Astrocyte of the hippocampus (primary cell): ENCODE data around the gene SH3D19.

Source experiments
- DNase-seq: peaks from one replicate; pipeline ENCODE4 v3.0.0; 2011; ENCODE audit warnings: low read depth, low spot score

Gene SH3D19, protein sequence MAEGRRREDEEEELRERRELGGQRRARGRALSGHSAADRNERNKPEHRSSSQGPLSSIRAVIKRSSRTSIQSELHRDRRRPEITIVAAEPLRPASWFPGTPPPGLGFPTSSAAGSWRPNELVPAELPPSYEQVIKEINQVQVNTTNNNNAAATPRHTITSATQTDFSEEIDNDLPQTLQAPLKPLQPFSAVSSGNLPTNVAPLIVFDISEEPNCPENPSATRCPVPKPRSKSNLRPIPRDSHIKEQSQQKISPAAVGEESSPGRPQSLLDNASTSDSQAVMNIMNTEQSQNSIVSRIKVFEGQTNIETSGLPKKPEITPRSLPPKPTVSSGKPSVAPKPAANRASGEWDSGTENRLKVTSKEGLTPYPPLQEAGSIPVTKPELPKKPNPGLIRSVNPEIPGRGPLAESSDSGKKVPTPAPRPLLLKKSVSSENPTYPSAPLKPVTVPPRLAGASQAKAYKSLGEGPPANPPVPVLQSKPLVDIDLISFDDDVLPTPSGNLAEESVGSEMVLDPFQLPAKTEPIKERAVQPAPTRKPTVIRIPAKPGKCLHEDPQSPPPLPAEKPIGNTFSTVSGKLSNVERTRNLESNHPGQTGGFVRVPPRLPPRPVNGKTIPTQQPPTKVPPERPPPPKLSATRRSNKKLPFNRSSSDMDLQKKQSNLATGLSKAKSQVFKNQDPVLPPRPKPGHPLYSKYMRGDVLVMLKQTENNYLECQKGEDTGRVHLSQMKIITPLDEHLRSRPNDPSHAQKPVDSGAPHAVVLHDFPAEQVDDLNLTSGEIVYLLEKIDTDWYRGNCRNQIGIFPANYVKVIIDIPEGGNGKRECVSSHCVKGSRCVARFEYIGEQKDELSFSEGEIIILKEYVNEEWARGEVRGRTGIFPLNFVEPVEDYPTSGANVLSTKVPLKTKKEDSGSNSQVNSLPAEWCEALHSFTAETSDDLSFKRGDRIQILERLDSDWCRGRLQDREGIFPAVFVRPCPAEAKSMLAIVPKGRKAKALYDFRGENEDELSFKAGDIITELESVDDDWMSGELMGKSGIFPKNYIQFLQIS

DNA sequence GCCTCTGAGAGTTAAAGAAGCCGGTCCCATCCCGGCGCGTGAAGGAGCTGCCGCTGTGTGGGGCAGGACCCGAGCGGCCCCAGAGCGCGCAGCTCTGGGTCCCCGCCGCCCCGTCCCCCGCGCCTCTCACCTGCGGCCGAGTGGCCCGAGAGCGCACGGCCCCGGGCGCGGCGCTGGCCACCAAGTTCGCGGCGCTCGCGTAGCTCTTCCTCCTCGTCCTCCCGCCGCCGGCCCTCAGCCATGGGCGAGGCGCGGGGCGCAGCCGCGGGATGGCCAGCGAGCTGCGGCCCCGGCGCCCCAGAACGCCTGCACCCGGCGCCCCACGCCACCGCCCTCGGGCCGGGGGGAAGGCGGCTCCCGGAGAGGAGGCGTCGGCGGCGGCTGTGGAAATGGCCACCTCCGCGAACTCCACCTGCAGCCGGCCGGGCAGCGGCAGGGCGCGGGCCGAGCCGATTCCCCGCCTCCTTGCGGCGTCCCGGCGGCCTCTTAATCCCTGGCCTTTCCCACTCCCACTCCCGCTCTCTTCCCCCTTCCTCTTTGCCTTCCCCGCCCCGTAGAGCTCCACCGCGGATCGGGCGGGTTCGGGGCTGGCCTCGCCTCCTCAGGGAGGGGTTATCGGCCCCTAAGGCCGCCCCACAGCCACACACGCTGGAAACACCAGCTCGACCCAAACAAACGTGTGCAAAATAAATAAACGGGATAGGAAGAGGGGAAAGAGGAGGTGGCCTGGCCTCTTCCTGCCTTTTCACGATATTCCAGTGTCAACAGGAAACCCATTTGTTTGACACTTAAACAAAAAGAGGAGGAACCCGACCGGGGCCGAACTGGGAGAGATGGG is at the start of gene SH3D19:
Gene SH3D19, minus strand, starts transcription at position 495 of the 838 bp plus-strand sequence. Its CDS starts 253 bp downstream, at position 242.
- DNase-seq = peak; percentile 83

DNA sequence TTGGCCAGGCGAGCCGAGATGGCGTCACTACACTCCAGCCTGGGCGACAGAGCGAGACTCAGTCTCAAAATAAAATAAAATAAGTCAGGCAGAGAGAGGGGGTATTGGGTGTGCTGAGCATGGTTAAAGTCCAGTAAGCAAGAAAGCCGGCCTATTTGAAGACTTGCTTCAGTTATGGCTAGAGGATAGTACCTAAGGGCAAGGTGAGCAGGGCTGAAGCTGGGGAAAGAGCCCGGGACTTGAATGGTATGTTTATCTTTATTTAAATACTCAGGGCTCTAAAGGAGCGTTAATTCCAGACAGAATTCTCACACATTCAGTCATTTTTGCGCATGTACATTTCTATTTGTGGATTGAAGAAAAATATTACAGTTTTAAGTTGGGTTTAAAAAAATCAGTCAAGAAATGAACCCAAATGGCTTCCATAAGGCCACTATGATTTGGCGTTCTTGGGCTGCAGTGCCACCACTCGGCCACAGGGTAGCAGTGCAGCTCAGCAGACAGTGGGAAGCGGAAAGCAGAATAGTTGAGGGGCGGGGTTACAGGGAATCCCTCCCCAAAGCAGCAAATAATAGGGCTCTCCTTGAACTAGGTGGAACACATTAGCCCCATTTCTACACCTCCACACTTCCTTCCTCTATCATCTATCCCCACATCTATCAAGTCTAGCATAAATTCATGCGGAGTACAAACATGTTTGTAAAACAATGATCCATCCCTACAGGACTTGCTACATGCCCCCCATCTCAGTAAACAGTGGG is 37.2 kb upstream of the SH3D19 start:
- peak; percentile 92 for DNase-seq

DNA sequence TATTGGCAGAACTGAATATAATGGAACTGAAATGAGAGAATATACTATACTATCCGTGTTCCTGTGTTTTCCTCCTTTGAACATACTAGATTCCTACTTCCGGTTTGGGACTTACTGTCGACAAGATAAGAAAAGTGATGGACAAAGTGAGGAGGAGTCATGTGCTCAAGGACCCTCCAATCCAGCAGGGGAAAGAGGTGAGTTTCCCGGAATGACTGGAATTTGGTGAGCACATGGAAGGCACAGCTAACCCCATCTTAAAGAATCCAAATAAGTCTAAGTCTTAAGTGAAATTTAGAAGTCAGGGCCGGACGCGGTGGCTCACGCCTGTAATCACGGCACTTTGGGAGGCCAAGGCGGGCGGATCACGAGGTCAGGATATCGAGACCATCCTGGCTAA is 36.6 kb upstream of the SH3D19 start:
- DNase-seq = no peak

DNA sequence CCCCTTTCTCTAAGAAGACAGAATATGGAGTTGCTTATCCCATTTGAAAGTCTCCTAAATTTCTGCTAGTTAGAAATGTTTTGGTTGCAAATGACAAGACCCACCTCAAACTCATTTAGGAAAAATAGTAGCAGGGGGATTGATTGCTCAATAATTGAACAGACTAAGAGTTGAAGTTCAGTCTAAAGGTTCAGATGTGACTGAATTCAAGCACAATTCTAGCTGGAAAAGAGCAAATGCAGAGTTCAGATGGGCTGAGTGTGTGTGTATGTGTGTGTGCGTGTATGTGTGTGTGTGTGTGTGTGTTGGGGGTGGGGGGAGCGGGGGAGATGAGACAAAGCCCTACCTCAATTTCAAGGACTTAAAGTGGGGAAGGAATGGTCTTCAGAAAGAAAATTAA is 35.7 kb upstream of the SH3D19 start:
- no peak for DNase-seq

DNA sequence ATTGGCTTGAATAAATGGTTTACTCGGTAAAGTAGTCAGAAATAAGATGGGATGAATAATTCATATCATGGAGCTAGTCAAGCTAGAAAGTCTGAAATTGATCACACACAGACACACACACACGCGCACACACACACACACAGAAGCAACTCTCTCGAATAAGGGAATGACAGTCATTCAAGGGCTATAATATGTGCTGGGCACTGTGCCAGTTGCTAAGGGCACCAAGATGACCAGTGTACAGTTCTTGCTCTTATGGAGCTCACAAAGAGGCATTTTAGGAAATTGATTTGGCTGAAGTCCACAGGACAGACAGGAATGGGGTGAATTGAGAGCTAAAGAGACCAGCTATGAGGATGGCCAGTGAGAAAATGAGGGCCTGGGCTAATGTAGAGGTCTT is 34.2 kb upstream of the SH3D19 start:
- peak; percentile 11 for DNase-seq

DNA sequence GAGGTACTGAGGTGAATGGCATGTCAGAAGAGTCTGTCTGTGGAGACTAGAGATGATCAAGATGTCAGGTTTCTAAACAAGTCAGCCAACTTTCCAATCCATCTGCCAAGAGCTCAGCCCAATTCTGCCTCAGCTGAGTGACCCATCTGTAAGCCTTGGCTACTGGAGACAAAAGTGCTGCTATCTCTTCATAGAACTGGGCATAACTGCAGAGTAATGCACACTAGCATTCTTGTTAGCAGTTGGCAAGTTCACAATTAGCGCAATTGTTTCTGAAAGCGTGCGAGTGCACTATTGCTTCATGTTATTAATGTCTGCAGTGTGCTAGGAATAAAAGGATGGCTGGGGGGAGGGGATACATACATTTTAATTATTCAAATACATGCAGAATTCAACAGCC is 32.9 kb upstream of the SH3D19 start:
- peak; percentile 8 for DNase-seq

DNA sequence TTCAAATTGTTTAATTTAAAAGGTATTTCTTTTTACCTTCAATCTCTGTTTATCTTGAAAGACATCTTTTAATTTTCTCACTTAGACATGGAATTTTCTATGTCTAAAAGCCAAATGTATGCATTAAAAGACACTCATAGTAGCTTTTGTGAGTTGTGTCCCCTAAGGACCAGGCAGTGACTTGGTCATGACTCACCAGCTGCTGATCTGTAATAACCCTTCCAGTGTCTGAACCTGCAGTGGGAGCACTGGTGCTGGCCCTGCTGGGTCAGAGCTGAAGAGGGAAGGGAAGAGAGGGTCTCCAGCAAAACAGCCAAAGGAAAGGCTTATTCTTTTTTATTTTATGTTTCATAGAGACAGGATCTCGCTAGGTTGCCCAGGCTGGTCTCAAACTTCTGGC is 31.1 kb upstream of the SH3D19 start:
- peak; percentile 27 for DNase-seq

DNA sequence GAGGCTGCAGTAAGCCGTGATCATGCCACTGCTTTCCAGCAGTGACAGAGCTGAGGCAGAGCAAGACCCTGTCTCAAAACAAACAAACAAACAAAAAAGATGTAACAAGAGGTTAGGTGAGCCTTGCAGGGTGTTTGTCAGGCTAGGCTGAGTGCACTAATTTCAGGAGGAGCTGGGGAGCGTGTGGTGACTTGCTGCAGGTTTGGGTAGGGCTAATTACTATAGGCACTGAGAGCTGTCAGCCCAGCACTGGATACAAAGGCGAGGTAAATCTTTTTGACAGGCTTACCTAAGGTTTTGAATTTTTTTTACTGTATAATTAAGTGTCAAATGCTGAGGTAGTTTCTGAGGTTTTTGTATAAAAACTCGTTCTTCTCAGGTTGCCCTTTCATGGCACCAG is 29.8 kb upstream of the SH3D19 start:
- no peak for DNase-seq

DNA sequence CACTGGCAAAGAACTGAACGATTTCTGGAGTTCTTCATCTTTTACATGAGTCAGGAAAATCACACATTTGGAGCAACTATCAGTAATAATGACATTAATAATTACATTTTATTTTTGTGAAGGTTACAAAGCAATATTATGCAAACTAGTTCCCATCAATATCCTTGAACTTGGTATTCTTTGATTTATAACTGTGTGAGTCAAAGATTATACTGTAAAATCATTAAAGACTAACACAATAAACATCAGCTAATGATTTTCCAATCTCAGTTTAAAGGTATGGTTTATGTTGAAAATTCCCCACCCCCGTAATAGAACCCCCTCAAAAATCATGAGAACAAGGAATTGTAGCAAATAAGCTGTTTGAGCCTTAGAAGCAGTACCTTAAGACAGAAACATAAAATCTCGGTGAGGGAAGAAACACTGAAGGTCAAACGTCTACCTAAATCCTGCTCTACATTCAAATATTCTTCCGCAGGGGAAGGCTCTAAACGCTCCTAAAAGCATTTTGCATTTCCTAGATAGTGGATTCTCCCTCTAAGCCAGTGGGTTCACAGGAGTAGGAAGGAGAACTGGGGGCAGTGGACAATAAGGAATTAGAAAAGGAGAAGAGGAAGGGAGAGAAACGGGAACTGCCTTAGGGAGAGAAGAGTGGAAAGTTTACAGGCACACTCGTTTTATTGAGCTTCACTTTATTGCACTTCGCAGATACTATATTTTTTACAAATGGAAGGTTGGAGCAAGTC is 22.3 kb upstream of the SH3D19 start:
- no peak for DNase-seq

DNA sequence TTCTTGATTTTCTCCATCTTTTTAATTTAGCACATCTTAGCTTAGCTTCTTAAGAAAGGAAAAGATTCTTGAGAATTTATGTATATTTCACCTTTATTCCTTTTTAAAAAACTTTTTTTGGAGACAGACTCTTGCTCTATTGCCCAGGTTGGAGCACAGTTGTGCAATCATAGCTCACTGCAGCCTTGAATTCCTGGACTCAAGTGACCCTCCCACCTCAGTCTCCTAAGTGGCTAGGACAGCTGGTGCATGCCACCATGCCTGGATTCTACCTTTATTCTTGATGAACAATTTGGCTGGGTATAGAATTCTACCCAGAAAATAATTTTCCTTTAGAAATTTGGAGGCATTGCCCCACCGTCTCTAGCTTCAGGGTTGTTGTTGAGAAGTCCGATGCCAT is 19.5 kb upstream of the SH3D19 start:
- DNase-seq = no peak

DNA sequence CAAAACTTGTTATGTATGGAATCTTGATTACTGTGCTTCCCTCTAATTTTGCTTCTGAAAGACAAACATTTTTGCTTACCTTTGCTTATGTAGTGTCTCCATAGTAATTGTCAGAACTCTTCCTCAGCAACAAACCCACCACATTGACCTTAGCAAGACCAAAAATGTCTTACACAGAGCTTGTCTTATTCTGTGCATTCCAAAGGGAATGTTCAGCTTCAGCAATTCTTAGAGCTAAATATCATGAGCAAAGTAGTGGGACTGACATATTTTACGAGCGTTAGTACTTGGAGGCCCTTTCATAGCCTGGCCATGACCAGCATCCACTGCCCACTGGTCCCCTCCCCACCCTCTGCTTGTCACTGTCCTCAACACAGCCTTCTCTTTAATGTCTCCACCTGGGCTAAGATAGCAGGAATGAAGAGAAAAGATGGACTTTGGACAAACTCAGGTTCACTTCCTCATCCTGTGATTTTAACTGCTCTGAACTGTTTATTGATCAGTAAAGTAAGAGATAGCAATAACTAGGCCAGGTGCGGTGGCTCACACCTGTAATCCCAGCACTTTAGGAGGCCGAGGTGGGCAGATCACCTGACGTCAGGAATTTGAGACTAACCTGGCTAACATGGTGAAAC is 15.5 kb upstream of the SH3D19 start:
- peak; percentile 28 for DNase-seq

DNA sequence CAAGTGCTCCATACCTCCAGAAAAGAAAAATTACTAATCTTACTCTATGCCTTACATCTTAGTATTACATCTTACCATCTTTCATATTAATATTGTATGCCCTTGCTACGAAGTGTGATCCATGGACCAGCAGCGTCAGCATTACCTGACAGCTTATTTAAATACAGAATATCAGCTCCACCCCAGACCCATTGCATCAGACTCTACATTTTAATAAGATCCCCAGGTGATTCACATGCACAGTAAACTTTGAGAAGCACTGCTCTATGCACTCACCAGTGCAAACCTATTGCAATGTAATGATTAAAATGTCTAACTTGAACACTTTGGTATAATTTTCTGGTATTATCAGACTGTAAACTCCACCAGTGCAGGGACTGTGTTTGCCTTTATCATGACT is 14.1 kb upstream of the SH3D19 start:
- DNase-seq = no peak

DNA sequence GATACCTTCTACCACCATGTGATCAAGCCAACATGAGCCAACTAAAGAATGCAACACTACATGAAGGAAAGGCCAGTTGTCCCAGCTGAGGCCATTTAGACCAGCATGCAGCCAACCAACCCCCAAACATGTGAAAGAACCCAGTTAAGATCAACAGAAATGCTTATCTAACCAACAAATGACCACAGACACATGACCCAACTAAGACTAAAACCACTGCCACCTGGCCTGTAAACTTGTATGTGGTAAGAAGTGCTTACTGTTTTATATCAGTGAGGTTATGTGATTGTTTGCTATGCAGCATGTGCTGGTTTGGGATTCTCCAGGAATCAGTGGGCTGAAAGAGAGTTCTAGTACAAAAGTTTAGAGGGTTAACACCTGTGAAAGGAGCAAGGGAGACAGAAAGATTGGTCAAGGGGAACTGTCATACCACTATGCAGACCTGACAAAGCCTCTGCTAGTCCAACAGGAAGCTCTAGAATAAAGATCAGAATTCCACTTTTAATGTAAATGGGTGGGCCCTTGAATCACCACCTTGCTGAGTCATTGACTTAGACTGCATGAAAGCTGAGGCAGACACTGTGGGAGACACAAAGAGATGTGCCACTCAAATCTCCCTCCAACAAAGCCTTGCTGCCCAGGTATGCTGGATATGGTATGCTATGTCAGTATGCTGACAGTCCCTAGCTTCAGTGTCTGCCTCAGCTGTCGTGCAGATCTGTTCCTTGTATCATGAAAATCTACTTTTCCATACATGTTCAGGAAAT is 6.1 kb upstream of the SH3D19 start:
- peak; percentile 49 for DNase-seq

DNA sequence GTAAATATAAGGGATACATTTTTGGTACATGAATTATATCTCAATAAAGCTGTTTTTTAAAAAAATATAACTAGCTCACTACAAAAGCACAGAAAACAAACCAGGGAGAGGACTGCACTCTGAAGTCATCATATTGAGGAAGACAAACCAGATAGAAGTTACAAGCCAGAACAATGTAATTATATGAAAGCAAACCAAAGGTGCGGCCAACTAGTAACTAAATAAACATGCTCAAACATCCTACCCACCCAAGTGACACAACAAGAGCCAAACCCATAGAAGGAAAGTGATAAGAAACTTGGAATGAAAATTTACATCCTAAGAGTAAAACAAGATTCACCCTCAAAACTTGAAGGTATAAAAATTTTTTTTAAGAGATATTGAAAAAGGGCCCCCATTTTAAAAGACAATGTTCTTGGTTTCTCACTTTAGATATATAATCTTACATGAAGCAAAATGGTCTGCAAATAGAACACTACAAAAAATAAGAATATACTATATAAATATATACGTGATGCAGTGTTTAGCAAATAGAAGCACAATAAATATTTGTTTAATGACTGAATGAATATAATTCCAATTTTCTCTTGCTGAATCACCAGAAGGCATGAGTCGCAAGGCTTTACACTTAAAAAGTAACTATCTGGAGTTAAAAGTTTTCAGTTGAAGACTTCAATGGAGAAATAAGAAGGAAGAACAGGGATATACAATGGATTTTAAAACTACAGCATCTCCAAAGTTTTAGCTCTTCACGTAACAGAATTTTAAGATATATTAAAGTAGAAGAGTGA is 4.0 kb upstream of the SH3D19 start:
- no peak for DNase-seq

DNA sequence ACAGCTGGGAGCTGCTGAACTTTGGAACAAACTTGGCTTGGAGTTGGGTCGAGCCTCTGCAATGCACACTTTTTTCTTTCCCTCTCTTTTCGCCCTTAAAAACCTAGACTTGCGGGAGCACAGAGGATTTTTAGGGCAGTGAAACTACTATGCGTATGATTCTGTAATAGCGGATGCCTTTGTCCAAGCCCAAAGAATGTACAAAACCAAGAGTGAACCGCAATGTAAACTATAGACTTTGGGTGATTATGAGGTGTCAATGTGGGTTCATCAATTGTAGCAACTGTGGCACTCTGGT is 493 bp upstream of the SH3D19 start:
- no peak for DNase-seq

DNA sequence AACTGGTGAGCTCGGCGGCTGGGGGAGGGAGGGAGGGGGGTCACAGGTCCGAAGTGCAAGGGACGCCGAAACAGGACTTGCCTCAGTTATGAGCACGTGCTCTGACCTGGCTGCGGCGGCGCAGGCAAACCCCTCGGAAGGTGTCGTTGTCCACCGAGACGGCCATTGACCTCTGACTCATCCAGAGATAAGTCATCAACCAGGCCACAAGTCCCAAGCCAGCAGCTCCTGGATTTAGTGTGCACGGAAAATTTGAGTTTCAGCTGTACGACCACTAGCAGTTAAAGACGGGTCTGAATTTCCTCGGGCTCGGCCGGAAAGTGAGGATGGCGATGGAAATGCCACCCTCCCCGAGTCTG is 674 bp downstream of the SH3D19 start:
- DNase-seq = peak; percentile 74

DNA sequence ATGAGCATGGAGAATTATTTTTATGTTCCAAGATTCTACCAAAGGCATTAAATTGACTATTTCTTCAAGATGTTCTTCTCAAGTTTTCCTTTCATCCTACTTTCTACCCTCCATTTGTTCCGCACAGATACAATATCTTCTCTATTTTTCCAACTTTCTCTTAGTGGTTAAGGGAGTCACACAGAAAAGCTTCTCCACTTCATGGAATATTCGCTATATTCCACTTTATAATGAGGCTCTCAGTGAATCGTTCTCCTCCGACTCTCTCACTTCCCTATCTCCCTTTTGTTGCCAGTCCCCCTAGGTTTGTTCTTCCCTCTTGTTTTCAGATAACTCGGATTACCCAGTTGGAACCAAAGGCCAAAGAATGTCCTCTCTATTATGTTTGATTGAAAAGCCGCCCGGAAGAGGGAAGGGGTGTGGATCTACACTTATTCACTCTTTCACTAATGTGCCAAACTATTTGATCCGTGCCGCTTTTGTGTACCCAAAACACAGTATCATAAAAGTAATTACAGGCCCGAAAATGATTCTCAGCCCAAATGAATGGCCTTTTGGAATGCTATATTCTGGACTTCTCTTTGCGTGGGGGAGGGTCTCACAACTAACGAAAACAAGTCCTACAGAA is 1.2 kb downstream of the SH3D19 start:
- no peak for DNase-seq

DNA sequence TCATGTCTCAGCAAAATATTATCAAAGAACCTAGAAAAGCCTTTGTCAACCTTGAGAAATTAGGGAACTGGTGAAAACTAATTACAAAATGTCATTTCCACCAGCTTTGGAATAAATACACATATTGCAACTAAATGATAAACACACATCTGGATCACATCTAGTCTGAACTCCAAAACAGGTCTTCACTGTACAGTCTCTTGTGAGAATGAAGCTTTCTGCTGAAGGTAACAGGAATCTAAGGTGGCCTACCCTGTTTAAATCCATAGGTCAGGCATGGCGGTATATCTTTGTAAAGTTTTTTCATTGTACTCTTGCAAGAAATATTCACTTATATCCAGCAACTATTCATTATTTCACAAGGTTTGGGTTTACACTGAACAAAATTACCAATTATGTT is 1.7 kb downstream of the SH3D19 start:
- peak; percentile 12 for DNase-seq
